ENCODE results near the gene TLCD2. TPM values are rescaled to one million over a fixed set of nuclear protein-coding genes. Genes with fewer than 3 reads are reported as not detected.
"Not testable (repeated sequence)": the region's sequence is repeated elsewhere in the genome, so short reads cannot be mapped to it uniquely, and the experiment has no call there.

The TLCD2 gene
- total RNA-seq, 1 donor, result 4.5 TPM

GRCh38 chr17:1683459-1683858 is 26.7 kb downstream of the TLCD2 start:
- peak overlapping the region; percentile 81 for H3K4me3 ChIP-seq (ENCODE audit: low read depth, low read length)
- no peak for DNase-seq (ENCODE audit: low read depth)
- TF ChIP-seq CTCF (IDR thresholded peaks at IDR 0.05; ENCODE audit: insufficient read depth, low read length), result no peak

DNA sequence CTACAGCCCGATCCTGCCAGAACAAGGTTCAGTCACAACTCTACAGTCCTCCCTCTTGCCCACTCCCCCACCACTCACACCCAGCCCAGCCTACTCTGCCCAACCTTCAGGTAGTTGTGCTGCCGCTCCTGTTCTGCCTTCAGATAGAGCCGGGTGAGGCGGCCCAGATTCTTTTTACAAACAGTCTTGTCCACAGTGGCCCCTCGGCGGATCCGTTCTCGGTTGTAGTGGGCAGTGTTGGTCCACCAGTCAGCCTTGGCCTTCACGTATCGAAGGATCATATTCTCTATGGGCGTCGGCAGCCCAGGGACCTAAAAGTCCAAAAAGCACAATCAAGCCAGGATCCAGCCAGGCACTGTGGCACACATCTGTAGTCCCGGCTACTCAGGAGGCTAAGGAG is 33.8 kb downstream of the TLCD2 start:
- no peak for TF ChIP-seq CTCF (IDR thresholded peaks at IDR 0.05; ENCODE audit: insufficient read depth, low read length)
- no peak for DNase-seq (ENCODE audit: low read depth)
- H3K4me3 ChIP-seq (ENCODE audit: low read depth, low read length), result no peak overlapping the region

DNA sequence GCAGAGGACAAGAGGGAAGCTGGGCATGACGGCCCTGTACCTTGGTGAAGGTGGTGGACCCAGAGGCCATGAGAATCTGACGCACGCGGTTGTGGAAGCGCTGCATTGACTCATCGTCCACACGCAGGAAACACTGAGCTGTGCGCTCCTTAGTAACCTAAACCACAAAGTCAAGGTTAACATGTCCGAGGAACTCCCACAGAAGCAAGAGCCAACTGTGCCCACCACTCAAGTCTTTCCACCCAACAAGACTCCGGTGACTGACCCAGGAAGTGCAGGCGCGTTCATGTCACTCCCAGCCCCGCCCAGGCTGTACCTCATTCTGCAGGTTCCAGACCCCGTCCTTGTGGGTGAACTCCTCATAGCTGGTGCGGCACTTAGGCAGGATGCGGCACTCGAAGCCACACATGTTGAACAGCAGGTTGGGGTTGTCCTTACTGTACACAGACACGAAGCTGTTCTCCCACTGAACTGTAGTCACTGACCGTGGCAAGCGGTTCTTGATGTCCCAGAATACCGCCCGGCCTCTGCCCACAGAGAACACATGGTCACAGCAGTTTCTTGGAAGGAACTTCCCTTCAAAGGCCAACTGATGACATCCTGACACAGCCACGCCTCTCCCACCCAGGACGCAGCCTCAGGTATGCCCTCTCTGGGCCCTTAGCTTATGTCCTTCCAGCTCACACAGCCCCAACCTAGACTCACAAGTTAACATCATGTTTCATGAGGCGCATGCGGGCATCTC is 37.0 kb downstream of the TLCD2 start:
- H3K4me3 ChIP-seq (ENCODE audit: low read depth, low read length), result no peak overlapping the region
- no peak for DNase-seq (ENCODE audit: low read depth)
- no peak for TF ChIP-seq CTCF (IDR thresholded peaks at IDR 0.05; ENCODE audit: insufficient read depth, low read length)

- not testable (repeated sequence) for H3K4me3 ChIP-seq (ENCODE audit: low read depth, low read length); DNase-seq (ENCODE audit: low read depth)
Observed at GRCh38 chr17:1663934-1664333, 46.2 kb downstream of the TLCD2 start.

DNA sequence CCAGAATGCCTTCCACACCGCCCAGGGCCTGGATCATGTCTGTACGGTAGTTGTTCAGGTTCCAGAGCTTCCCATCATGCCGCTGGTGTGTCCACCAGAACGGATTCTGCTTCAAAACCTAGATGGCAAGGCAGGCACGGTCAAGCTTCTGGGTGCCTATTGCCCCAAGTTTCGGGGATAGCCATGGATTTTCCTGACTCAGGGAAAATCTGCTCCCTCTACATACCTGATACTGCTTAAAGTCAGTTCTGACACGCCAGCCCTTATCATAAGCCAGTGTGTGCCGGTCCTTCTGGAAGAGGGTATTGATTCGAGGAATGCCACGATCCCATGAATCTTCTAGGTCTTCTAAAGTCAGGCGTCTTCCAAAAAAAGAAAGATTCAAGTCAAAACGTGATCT is 49.1 kb downstream of the TLCD2 start:
- H3K4me3 ChIP-seq (ENCODE audit: low read depth, low read length), result no peak overlapping the region
- no peak for TF ChIP-seq CTCF (IDR thresholded peaks at IDR 0.05; ENCODE audit: insufficient read depth, low read length)
- DNase-seq (ENCODE audit: low read depth), result no peak

DNA sequence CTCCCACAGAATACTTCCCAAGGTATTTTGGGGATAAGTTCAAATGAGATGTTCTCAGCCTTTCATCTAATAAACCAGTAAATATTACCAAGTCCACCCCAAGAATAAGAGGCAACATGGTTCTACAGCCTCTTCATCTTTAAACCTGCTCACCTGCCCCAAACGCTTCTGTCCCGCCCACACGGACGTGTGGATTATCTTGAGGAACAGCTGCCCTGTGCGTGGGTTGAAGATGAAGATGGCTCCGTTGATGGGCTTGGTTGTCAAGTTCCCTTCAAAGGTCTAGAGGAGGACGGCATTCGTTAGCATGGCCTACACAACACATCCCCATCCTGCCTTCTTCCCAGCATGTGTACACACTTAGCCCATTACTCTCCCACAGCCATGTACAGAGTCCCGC is 52.1 kb downstream of the TLCD2 start:
- TF ChIP-seq CTCF (IDR thresholded peaks at IDR 0.05; ENCODE audit: insufficient read depth, low read length), result no peak

DNA sequence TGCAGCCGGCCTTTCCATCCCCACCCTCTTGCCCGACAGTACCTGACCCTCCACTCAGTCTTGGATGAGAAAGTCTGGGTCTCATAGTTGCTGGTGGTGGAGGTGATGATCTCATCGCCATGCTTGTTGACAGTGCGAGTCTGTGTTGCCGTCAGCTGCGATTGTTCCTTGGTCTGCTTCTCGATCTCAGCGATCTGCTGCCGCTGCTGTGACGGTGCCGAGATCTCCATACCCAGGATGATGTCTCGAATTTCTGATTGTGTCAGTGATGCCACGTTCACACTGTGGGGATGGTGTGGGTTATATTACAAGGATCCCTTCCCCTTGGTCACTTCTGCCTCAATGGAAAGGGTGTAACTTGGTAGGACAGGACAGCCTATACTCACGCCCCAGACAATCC is 56.4 kb downstream of the TLCD2 start:
- no peak for TF ChIP-seq CTCF (IDR thresholded peaks at IDR 0.05; ENCODE audit: insufficient read depth, low read length)
- no peak for DNase-seq (ENCODE audit: low read depth)
- no peak overlapping the region for H3K4me3 ChIP-seq (ENCODE audit: low read depth, low read length)

More for the DNA sequence above, 52.1 kb downstream of the TLCD2 start:
- DNase-seq (ENCODE audit: low read depth), result no peak
- no peak overlapping the region for H3K4me3 ChIP-seq (ENCODE audit: low read depth, low read length)

GRCh38 chr17:1652794-1653193 is 57.4 kb downstream of the TLCD2 start:
- DNase-seq (ENCODE audit: low read depth); H3K4me3 ChIP-seq (ENCODE audit: low read depth, low read length): not testable (repeated sequence)

All from fibroblast of the aortic adventitia (primary cell).